MV-4-11 (cell line): ENCODE data around the gene CEP126.

Experiments
- DNase-seq: peaks from one replicate; lab custom pipeline; 2025; lab: John Stamatoyannopoulos, UW

The CEP126 gene

DNA sequence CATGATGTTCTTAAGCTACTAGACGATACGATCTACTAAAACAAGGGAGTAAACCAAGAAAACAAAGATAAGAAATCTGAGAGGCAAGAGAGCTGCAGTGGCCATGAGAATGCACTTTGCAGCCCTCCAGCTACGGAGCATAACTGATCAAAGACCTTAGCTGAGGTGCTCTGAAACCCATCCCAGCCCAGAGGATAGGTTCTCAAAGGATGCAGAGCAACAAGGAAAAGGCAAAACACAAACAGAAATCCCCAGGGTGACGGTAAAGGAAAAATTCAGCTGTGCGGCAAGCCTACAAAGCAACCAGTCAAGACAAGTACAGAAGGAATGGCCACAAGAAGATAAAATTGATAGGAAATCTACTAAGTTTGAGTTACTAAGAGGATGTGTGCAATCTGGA lies 99.9 kb downstream of the CEP126 start:
- DNase-seq, result no peak

DNA sequence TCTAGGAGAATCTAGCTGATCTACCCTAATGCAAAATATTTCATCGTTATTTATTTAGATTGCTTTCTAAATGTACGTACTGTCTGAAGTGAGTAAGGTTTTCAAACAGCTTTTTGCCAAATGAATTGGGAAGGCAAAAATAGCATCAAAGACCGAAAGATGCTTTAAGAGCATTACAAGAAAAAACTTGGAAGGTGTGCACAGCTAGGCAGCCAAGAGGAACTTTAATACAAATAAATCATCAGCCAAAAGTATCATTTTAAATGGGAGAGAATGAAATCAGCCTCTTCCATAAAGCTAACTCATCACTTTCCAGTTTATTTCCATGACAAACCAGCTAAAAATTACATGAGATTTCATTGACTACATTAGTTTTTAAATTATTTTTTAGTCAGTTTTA lies 102.2 kb downstream of the CEP126 start:
- DNase-seq, result no peak

DNA sequence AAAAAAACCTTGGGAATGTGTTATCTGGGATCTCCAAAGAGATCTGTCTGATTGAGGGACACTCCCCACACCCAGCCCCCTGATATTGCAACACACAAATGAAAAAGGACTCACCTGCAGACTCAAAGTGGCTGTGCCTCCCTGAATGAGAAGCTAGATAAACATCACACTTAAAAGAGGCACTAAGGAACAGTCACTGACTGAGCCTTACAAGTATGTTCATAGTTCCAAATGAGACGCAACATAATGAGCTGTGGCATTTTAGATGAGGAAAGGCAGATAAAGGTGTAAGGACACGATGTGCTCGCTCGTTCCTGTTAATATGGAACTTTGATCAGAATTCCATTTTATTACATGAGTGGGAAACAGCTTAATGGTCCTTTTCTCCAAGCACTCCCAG lies 111.4 kb downstream of the CEP126 start:
- no peak for DNase-seq

DNA sequence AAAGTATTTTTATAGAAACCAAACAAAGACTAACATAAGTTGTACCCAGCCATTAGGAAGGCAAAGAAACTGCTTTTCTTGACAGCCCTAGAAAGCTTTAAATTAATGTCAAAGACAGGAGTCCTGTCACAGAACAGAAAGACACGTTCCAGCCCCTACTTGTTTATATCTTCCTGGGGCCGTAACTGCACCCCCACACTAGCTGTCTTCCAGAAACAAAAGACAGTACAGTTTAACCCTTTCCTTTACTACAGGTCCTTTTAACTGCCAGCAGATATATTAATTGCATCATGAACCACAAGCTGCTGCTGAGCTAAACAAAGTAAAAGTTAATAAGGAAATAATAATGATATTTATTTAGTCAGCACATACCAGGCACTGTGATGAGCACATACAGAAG lies 112.1 kb downstream of the CEP126 start:
- no peak for DNase-seq

GRCh38 chr11:102036757-102037156 lies 121.9 kb downstream of the CEP126 start:
- no peak for DNase-seq

- no peak for DNase-seq
Measured at GRCh38 chr11:102046841-102047240, 132.0 kb downstream of the CEP126 start.

DNA sequence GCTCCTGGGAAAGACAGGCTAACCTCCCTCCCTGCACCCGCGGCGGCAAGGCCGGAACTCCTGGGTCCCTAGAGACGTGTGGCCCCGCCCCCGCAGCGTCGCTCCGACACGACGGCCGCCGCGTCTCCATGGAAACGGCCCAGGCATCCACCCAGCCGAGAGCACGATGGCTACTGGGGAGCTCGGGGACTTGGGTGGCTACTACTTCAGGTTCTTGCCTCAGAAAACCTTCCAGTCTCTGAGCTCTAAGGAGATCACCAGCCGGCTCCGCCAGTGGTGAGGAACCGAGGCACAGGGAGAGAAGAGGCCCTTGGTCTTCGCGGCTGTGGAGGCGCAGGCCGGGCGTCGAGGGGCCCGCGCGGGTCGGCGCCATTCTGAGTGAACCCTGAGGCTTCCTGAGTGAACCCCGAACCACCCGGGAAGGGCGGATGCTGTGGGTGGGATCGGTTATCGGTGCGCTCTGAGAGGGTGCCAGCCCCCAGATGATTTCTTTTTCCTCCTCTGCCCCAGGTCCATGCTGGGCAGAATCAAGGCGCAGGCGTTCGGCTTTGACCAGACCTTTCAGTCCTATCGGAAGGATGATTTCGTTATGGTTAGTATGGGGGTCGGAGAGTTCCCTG lies 132.6 kb downstream of the CEP126 start, which contains the start of gene CFAP300:
Gene CFAP300, plus strand, starts transcription at position 133 of the 620 bp plus-strand sequence. Its CDS starts 34 bp downstream, at position 167.
- no peak for DNase-seq
